ENCODE measurements around the gene GASK1B. TPM values are rescaled to one million over a fixed set of nuclear protein-coding genes. Genes with fewer than 3 reads are reported as not detected.
A peak's percentile ranks its signal among the peaks of the same experiment; 100 is the strongest.

Gene GASK1B
- 10.3 TPM for total RNA-seq

- no peak for DNase-seq
These were observed at the start of gene GASK1B for GRCh38 chr4:158172261-158173258. Gene GASK1B, minus strand, starts transcription at chr4:158173025. Its CDS starts 1,650 bp downstream, at chr4:158171375.

- DNase-seq, result no peak
These were observed 46.8 kb upstream of the GASK1B start for GRCh38 chr4:158219623-158220022.

DNA sequence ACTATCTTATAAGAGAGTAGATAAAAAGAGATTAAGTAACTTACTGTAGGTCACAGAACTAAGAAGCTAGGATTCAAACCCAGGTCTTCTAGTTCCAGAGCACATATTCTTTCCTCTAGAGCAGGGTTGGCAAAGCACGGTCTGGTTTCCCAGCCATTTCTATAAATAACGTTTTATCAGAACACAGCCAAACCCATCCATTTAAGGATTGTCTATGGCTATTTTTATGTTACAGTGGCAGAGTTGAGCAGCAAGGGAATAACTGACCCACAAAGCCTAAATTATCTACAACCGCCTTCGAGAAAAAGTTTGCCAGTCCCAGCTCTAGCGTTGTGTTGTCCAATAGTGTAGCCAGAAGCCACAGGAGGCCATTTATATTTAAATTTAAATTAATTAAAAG, 44.9 kb upstream of the GASK1B start:
- DNase-seq, result no peak

DNA sequence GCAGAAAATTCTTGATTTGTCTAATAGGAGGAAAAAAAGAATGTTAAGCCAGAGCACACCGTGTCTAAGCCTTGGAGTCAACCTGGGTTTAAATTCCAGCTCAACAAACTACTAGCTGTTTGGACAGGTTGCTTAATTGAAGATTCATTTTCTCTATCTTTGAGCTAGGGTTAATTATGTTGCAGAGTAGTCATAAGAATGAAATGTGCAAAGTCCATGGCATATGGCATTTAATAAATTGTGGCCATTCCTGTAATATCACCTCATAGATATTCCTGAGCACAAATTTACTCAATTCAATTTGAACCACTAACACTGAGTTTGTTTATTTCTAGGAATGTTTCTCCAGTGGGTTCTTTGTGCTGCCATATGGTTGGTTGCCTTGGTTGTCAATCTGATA, 42.0 kb upstream of the GASK1B start:
- DNase-seq, result no peak

GRCh38 chr4:158213466-158213865, 40.6 kb upstream of the GASK1B start:
- no peak for DNase-seq

GRCh38 chr4:158211222-158211621, 38.4 kb upstream of the GASK1B start:
- no peak for DNase-seq

GRCh38 chr4:158209825-158210807, 37.3 kb upstream of the GASK1B start, which contains the start of gene TMEM144:
Gene TMEM144, plus strand, starts transcription at chr4:158210486. Its CDS starts 2,182 bp downstream, at chr4:158212668.
- peak; percentile 94 for DNase-seq

- DNase-seq, result no peak
These were observed 36.3 kb upstream of the GASK1B start for GRCh38 chr4:158208963-158209640.

GRCh38 chr4:158203929-158204328, 31.1 kb upstream of the GASK1B start:
- DNase-seq, result no peak

DNA sequence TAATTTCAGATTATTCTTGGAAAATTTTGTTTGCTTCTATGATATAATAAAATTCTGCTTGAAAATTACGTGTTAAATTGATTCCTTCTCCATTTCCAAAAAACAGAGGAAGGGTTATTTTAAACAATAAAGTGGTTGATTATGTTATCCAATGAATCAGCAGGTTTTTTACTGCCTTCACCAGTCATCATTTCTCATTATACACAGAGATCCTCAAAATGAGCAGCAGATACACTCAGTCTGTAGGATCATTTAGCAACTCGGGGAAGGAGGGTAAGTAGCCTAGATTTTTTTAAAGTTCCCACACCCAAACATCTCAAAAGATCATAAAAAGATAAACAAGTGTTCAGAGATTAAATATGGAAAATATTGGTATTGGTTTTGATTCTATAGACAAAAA, 30.6 kb upstream of the GASK1B start:
- no peak for DNase-seq

DNA sequence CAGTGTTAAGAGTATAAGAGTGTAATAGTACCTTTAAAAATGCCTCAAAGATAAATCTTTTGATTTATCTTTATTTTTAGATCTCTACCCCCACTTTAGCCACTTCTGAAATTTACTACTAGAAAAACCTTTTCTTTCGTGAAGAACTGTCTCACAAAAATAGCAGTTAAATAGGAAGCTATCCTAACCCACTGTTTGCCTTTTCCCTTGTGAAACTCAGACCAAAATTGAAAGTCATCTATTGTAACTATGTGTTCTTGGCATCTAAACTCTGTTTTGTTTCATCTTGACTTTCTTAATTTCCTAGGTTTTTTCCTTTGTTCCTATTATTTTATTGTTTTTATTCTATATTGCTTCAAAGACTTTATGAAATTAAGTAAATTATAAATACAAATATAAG, 29.7 kb upstream of the GASK1B start:
- DNase-seq, result no peak

DNA sequence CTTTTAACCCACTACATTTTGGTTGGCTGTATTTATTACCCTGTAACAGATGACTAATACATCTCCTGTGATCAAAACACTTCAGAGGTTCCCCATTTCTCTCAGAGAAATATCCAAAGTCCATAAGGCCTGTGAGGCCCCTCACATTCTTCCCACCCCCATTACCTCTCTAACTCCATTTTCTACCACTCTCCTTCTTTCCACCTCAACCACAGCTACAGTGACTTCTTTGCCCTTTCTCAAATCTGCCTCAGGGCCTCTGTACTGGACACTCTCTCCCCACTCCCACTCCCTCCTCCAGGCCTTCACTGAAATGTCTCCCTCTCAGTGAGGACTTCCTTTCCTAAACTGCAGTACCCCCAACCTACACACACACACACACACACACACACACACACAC, 29.1 kb upstream of the GASK1B start:
- DNase-seq, result no peak

DNA sequence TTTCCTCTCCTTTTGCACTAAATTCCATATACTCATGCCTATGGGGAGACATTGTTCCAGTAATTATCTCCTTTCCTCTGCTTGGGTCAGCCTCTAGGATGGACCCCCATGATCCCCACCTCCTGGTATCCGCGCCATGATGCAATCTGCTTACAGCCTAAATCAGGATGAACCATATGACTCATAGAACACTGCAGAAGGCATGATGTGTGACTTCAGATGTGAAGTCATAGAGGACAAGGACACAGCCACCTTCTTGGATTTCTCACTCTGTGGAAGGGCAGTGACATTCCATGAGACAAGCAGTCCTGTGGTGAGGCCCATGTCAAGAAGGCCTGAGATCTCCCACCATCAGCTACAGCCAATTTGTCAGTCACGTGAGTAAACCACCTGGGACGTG, 28.5 kb upstream of the GASK1B start:
- no peak for DNase-seq

GRCh38 chr4:158200214-158200613, 27.4 kb upstream of the GASK1B start:
- DNase-seq, result no peak

- DNase-seq, result no peak
These were observed 24.5 kb upstream of the GASK1B start for GRCh38 chr4:158197194-158197776.

DNA sequence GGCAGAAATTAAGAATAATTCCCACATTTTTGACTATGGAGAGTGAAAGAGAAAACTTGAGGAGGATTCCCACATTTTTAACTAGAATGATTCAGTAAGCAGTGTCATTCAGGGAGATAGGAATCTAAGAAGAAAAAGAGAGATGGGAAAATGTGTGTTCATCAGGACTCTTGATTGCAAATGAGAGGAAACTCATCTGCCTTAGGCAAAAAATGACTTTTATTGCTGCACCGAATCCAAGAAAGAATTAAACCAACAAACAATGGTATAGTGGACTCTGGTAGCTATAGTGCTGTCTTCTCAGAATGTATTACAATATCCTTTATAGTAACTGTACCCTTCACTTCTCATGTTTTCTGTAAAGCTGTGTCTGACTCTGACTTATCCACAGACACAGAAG, 22.5 kb upstream of the GASK1B start:
- no peak for DNase-seq

- no peak for DNase-seq
These were observed 20.4 kb upstream of the GASK1B start for GRCh38 chr4:158193171-158193749.

DNA sequence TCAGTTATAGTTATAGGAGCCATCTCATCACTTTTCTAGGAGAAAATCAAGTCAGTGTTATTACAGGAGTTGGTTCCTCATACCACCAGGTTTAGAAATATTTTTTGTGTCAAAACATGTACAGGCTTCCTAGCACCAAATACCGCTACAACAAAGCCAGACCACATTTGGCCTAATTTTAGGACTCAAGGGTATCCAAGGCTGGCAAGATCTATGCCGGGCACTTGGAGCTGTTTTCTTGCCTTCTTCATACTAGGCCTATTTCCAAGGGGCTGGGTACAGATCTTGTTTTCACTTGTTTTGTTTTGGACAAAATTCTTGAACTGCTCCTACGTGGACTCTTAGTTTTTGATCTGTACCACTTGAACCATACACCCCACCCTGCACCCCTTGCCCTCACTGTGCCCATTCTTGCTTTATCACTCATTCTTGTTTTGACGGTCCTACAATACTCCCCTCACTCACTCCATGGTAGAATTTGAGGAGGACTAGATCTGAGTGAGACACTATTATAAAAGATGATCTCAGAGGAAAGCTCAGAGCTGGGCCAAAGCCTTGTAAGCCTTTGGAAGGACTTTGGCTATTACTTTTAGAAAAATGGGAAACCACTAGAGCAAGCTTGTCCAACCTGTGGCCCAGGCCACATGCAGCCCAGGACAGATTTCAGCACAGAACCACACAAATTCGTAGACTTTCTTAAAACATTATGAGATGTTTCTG, 19.8 kb upstream of the GASK1B start:
- no peak for DNase-seq

- DNase-seq, result no peak
These were observed 17.9 kb upstream of the GASK1B start for GRCh38 chr4:158190718-158191117.

- DNase-seq, result no peak
These were observed 16.6 kb upstream of the GASK1B start for GRCh38 chr4:158189422-158189821.

GRCh38 chr4:158186815-158187214, 14.0 kb upstream of the GASK1B start:
- no peak for DNase-seq

All from occipital lobe (tissue), 2 donors.